Panc1 (cell line): ENCODE results near the gene ZBTB8A.

ENCODE experiments used
- POLR2AphosphoS5 ChIP-seq: IDR thresholded peaks from 2 replicates; pipeline ENCODE4 v1.6.1; 2012; ENCODE audit warnings: mild to moderate bottlenecking, low read depth, low read length, moderate library complexity
- TCF7L2 ChIP-seq: IDR thresholded peaks from 2 replicates; pipeline ENCODE4 v1.6.1; 2011; ENCODE audit warnings: mild to moderate bottlenecking, low read depth, low read length, inconsistent platforms
- TF ChIP-seq, protein P1 (sequence below): fragments of 450-650 bp; IDR thresholded peaks from 2 replicates; pipeline ENCODE4 v1.5.1; 2017; ENCODE audit warnings: mild to moderate bottlenecking

DNA sequence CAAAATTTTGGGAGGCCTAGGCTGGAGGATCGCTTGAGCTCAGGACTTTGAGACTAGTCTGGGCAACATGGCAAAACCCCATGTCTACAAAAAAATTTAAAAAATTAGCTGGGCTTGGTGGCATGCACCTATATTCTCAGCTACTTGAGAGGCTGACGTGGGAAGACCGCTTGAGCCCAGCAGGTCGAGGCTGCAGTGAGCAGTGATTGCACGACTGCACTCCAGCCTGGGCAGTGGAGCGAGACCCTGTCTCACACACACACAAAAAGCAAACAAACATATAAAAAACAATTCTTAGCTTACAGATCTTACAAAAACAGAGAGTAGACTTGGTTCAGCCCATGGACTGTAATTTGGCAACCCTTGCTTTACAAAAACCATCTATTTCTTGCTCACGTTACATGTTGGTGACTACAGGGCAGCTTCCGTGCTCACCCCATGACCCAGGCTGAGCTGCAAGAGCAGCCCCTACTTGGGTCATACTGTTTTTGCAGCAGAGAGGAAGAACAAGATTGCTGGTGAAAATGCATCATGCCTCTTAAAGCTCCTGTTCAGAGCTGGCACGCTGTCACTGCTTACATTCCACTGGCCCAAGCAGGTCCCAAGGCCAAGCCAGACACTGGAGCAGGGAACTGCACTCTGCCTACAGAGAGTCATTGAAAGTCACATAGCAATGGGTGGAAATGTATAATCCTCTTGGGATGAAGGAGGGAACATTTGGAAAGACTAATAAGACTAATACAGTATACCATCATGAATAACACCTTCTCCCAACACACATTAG lies 13.4 kb upstream of the ZBTB8A start:
- no peak for TF ChIP-seq POLR2AphosphoS5
- TF ChIP-seq, protein P1, sequence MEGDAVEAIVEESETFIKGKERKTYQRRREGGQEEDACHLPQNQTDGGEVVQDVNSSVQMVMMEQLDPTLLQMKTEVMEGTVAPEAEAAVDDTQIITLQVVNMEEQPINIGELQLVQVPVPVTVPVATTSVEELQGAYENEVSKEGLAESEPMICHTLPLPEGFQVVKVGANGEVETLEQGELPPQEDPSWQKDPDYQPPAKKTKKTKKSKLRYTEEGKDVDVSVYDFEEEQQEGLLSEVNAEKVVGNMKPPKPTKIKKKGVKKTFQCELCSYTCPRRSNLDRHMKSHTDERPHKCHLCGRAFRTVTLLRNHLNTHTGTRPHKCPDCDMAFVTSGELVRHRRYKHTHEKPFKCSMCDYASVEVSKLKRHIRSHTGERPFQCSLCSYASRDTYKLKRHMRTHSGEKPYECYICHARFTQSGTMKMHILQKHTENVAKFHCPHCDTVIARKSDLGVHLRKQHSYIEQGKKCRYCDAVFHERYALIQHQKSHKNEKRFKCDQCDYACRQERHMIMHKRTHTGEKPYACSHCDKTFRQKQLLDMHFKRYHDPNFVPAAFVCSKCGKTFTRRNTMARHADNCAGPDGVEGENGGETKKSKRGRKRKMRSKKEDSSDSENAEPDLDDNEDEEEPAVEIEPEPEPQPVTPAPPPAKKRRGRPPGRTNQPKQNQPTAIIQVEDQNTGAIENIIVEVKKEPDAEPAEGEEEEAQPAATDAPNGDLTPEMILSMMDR, result no peak
- no peak for TF ChIP-seq TCF7L2
